Endothelial cell of hepatic sinusoid (primary cell): ENCODE results near the gene RPL3.
"Not testable (repeated sequence)": the region's sequence is repeated elsewhere in the genome, so short reads cannot be mapped to it uniquely, and the experiment has no call there.

Experiments
- in situ Hi-C: cut with HindIII; loops from 2 replicates; pipeline ENCODE4 v1.10.0; 2017; ENCODE audit warnings: low sequenced_read_pairs

RPL3 gene

DNA sequence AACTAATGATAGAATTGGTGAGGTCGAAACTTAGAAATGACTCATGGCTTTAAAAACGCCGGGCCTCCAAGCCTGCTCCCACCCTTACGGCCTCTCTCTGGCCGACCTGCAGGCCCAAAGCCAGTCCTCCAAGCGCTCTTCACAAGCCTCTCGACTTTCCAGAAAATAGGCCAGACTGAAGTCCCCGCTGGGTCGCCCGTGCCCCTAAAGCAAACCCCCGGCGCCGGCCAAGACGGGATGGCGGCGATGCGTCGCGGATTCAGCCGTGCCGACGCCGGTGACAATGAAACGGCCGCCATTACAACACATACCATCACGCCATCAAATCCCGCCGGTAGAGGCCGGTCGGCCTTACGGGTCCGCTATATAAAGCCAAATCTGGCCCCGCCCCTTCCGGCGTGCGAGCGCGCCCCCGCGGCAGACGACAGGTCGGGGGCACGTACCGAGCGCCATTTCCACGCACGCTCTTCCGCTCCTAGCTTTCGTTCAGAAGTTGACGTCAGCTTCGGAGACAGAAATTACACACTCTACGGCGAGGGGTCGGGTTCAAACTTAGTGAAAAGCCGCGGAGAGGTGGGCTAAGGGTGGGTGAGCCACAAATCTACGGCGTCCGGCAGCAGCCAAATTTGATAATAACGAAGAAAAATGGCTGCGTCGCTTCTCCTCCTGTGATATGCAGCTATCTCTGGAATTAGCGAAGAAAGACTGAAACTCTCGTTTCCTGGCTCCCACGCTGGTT lies at the start of gene RPL3:
TSS of gene RPL3 (minus strand) at position 340 of the 739 bp plus-strand sequence. CDS start at position 314, 26 bp downstream.
- in situ Hi-C loops: loop anchor here (5.0 kb wide), 4 partner anchors 33 to 192 kb away; partner anchors contain the start of gene PDGFB

GRCh38 chr22:39369186-39369585 lies 49.8 kb upstream of the RPL3 start:
- in situ Hi-C loops: no loop called here

- in situ Hi-C loops: no loop called here
These were observed 49.1 kb upstream of the RPL3 start for GRCh38 chr22:39368461-39368911.

DNA sequence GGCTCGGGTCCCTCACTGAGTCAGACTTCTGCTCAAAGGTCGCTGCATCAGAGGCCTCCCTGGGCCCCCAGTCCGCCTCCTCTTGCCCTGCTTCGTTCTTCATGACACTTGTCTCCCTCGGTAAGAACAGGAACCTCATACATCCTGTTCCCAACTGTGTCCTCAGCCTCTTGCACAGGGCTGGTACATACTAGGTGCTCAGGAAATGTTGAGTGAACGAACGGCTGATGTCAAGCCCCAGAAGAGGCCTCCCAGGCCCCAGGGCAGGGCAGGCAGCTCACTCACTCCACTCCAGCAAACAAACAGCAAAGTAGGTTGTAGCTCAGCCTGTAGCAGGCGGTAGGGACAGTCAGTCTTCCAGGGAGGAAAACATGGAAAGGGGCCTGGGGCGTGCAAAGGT lies 47.6 kb upstream of the RPL3 start:
- in situ Hi-C loops: no loop called here

GRCh38 chr22:39365492-39365780 lies 46.0 kb upstream of the RPL3 start:
- in situ Hi-C loops: no loop called here

GRCh38 chr22:39364714-39365491 lies 45.5 kb upstream of the RPL3 start:
- in situ Hi-C loops: no loop called here

DNA sequence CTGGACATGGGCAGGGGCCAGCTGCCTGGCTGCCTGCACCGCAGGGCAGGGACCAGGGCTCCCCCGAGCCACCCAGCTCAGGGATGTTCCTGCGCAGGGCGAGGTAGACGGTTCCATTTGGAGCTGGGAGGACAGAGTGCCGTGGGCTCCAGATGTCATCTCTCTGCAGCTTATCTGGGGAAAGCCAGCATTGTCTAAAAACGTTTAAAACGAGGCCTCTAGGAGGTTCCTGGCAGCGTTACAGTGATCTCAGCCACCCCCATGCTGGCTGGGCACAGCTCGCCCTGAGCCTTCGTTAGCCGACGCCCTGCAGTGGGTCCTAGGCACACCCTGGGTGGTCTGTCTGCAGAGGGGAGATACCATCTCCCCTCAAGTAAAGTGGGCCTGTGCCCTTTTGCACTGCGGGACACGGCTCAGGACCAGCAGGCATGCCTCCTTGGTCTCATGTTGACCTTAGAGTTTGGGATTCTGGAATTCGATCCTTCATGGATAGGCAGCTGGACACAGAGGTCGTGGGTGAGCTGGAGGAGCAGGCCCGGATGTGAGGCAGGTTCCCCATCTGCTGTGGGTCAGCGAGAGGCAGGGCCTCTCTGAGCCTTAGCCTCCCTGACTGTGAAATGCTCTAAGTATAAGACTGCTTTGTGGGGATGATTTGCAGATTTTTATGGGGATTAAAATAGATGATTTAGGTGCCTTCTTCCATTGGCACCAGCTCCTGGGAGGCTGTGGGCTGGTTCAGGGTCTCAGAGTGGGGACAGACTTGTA lies 44.5 kb upstream of the RPL3 start:
- in situ Hi-C loops: no loop called here

GRCh38 chr22:39362932-39363331 lies 43.5 kb upstream of the RPL3 start:
- in situ Hi-C loops: no loop called here

DNA sequence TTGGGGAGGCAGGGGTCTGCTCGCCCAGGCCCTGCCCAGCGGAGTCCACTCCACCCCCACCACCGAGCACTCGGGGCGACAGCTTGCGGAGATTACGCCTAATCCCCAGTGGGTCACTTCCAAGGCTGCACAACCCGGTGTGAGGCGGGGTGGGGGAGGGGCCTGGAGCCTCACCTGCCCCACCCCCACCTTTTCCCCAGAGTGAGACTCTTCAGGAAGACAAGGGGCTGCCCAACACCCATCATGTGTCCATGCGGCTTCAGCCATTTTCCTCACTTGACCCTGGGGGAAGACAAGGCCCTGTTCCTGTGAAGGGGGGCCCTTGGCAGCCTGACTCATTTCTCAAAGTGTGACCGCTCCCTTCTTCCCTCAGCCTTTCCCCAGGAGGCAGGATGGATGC lies 42.8 kb upstream of the RPL3 start:
- in situ Hi-C loops: no loop called here

DNA sequence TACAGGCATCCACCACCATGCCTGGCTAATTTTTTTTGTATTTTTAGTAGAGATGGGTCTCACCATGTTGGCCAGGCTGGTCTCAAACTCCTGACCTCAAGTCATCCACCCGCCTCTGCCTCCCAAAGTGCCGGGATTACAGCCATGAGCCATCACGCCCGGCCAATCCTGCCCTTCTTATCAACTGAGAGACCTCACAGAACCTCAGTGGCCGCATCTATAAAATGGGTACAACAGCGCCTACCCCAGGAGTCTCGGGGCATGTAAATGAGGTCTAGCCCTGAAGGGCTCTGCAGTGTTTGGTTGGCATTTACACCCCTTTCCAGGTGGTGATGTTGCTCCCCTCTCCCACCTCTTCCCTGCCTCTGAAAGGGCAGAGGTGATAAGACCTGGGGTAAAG lies 42.1 kb upstream of the RPL3 start:
- in situ Hi-C loops: no loop called here

DNA sequence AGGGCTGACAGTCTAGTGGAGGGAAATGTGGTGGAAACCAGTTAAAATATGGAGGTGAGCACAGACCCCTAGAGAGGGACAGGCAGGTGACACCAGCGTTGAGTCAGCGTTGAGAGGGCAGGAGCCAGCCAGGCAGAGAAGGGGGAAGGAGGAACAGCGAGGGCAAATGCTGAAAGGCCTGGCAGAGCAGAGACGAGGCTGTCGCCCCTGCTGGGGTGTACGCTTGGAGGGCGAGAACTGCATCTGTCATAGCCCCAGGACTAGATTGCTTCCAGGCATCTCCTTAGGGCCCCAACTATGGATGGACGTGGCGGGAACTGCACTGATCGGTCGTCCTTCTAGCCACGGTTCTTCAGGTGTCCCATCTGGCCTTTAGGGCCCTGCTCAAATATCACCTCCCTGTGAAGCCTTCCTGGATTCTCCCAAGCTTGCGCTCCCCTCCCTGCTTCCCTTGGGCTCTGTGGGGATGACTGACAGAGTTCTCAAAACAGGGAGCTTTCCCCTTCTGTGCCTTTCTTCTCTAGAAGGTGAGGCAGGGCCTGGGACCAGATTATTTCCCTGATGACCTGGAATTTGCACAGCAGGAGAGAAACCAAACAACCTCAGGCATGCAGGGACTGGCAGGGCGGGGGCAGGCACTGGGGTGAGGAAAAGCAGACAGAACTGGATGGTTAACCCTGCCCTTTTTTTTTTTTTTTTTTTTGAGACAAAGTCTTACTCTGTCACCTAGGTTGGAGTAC lies 41.4 kb upstream of the RPL3 start:
- in situ Hi-C loops: no loop called here

DNA sequence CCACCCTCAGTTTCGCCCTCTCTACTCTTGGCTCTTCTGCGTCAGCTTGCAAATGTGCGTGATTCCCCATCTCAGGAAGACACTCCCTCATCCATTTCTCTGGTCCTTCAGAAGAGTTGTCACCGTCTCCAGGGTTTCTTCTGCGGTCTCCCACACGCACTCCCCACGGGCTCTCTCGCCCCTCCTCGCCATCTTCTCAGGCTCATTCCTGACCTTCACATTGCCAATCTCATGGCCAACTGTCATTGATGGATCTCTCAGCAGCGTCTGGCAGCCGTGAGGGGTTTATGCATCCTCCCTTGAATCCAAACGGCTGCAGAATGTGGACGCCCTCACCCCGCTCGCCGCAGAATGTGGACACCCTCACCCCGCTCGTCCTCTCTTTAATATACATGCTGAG lies 40.8 kb upstream of the RPL3 start:
- in situ Hi-C loops: no loop called here

- in situ Hi-C loops: no loop called here
These were observed 40.3 kb upstream of the RPL3 start for GRCh38 chr22:39359659-39360195.

DNA sequence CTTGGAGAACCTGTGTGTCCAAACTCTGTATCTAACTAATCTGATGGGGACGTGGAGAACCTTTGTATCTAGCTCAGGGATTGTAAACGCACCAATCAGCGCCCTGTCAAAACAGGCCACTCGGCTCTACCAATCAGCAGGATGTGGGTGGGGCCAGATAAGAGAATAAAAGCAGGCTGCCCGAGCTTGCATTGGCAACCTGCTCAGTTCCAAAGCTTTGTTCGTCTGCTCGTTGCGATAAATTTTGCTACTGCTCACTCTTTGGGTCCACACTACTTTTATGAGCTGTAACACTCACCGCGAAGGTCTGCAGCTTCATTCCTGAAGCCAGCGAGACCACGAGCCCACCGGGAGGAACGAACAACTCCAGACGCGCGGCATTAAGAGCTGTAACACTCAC lies 38.8 kb upstream of the RPL3 start:
- in situ Hi-C loops: not testable (repeated sequence)

GRCh38 chr22:39357110-39358108 lies 38.0 kb upstream of the RPL3 start:
- in situ Hi-C loops: not testable (repeated sequence)

DNA sequence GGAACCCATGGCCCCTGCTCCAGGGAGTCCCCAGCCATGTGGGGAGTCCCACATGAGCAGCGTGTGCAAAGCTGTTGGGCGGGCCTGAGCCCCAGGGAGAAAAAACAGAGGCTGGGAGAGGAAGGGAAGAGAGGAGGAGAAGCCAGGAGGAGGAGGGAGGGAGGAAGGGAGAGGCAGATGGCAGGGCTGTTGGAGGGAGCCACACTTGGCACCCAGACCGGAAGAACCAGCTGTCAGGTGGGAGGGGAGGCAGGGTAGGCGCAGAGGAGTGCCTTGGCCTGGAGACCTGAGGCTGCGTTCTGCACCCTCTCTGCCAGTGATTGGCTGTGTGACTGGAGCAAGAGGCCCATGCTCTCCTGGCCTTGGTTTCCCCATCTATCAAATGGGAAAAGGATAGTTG lies 37.0 kb upstream of the RPL3 start:
- in situ Hi-C loops: no loop called here

- in situ Hi-C loops: not testable (repeated sequence)
These were observed 36.4 kb upstream of the RPL3 start for GRCh38 chr22:39355805-39356204.

DNA sequence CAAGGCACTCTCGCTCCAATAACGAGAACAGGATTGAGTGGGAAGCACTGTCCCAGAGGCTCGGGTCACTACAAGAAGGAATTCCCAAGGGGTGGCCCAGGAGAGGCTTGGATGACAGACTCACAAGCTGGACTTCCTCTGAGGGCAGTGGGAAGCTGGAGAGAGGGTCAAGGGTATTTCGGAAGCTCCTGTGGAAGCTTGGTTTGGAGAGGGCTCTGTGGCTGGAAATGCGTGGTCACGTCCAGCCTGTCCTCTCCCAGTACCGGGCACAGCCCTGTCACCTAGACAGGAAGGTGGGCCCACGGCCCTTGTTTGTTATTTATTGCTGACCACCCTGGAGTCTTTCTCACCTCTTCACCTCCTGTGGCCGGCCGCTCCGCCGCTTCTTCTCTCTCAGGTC lies 35.7 kb upstream of the RPL3 start:
- in situ Hi-C loops: no loop called here

DNA sequence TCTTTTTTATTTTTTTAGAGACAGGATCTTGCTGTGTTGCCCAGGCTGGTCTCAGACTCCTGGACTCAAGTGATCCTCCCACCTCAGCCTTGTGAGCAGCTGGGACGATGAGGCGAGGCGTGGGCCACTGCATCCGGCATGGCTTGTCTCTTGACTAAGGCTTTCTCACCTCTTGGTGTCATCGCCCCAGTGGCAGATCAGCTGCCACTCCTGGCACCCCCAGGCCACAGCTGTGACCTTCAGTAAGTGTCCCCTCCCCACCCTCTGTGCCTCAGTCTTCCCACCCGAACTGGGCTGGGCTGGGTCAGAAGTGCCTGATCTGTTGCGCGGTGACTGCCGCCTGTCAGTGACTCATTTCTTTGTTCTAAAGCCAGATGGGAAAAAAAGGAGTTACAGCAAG lies 33.9 kb upstream of the RPL3 start:
- in situ Hi-C loops: loop anchor here (5.0 kb wide), 1 partner anchor 36 kb away; the partner anchor contains the start of gene RPL3
